SK-N-SH (cell line): ENCODE results near the gene MYO5C. TPM values are rescaled to one million over a fixed set of nuclear protein-coding genes. Genes with fewer than 3 reads are reported as not detected.

Source experiments
- CTCF ChIA-PET: fragments of 300-600, 350-600 bp; formaldehyde crosslinking; extraction: SDS; loops from one replicate; lab custom pipeline; 2021; lab: Yijun Ruan, JAX
- POLR2A ChIA-PET: fragments of 350-600 bp; sonication (Branson Sonifier 250); formaldehyde crosslinking; extraction: SDS; loops from one replicate; lab custom pipeline; 2020; ENCODE audit warnings: antibody characterized with exemption, inconsistent platforms; lab: Yijun Ruan, JAX
- DNase-seq: peaks from one replicate; pipeline ENCODE4 v3.0.0; 2012
- H2AFZ ChIP-seq: fragments of 200-600 bp; sonication (generic); 2 replicates; pipeline ENCODE4 v1.8.1; 2016; ENCODE audit warnings: antibody characterized with exemption, mild to moderate bottlenecking, low read depth
- H3F3A ChIP-seq: fragments of 200-600 bp; sonication (generic); replicated peaks from 2 replicates; pipeline ENCODE3; 2016; ENCODE audit warnings: antibody characterized with exemption, mild to moderate bottlenecking; ENCODE audit not compliant: insufficient read depth
- H3K27ac ChIP-seq, 2 experiments: fragments of 200-500 bp in 1 of 2; fragments of 200-600 bp in 1 of 2; sonication (Bioruptor generic) in 1 of 2; sonication (generic), shearing (Covaris generic) in 1 of 2; 2 replicates each; pipeline versions ENCODE4 v1.5.1 to v1.6.1; 2014 to 2016; ENCODE audit warnings: low read depth in 2 of 2, inconsistent platforms in 1 of 2, low read length in 1 of 2, mild to moderate bottlenecking in 1 of 2, mixed read lengths in 1 of 2
- H3K27me3 ChIP-seq: fragments of 200-600 bp; sonication (generic), shearing (Covaris generic); 2 replicates; pipeline ENCODE4 v1.6.1; 2016; ENCODE audit warnings: mixed run types; ENCODE audit not compliant: insufficient read depth
- H3K36me3 ChIP-seq, 2 experiments: fragments of 200-500 bp in 1 of 2; fragments of 200-600 bp in 1 of 2; sonication (Bioruptor generic) in 1 of 2; sonication (generic) in 1 of 2; replicated peaks in 1 of 2; 2 replicates each; pipeline versions ENCODE3 to v1.5.1; 2014 to 2016; ENCODE audit warnings: low read length in 1 of 2, mild to moderate bottlenecking in 1 of 2; ENCODE audit not compliant: insufficient read depth in 2 of 2, control insufficient read depth in 1 of 2
- H3K4me1 ChIP-seq, 2 experiments: fragments of 200-500 bp in 1 of 2; fragments of 200-600 bp in 1 of 2; sonication (Bioruptor generic) in 1 of 2; sonication (generic), shearing (Covaris generic) in 1 of 2; 2 replicates each; pipeline versions ENCODE4 v1.5.1 to v1.6.1; 2014 to 2016; ENCODE audit warnings: low read depth in 1 of 2, low read length in 1 of 2, mixed run types in 1 of 2; ENCODE audit not compliant: insufficient read depth in 2 of 2, control insufficient read depth in 1 of 2
- H3K4me2 ChIP-seq: fragments of 200-600 bp; sonication (generic), shearing (Covaris generic); 2 replicates; pipeline ENCODE4 v1.6.1; 2017; ENCODE audit warnings: mixed run types
- H3K4me3 ChIP-seq, 2 experiments: fragments of 200-500 bp in 1 of 2; fragments of 200-600 bp in 1 of 2; sonication (Bioruptor generic) in 1 of 2; sonication (generic), shearing (Covaris generic) in 1 of 2; 2 replicates each; pipeline versions ENCODE4 v1.5.1 to v1.8.1; 2014 to 2016; ENCODE audit warnings: low read depth in 2 of 2, inconsistent platforms in 1 of 2, low read length in 1 of 2, mild to moderate bottlenecking in 1 of 2, mixed read lengths in 1 of 2, moderate library complexity in 1 of 2
- H3K79me2 ChIP-seq: fragments of 200-600 bp; sonication (generic); 2 replicates; pipeline ENCODE4 v1.8.1; 2017; ENCODE audit warnings: mild to moderate bottlenecking; ENCODE audit not compliant: insufficient read depth
- H3K9ac ChIP-seq: fragments of 200-600 bp; sonication (generic); 2 replicates; pipeline ENCODE4 v1.6.1; 2017; ENCODE audit warnings: mixed run types
- H3K9me2 ChIP-seq: fragments of 200-600 bp; sonication (generic); 2 replicates; pipeline ENCODE4 v1.6.1; 2017; ENCODE audit warnings: mixed run types
- H3K9me3 ChIP-seq: fragments of 200-600 bp; sonication (generic); 2 replicates; pipeline ENCODE4 v1.6.1; 2017; ENCODE audit warnings: mixed run types, mild to moderate bottlenecking, moderate library complexity
- H4K20me1 ChIP-seq: fragments of 200-600 bp; sonication (generic); 2 replicates; pipeline ENCODE4 v1.6.1; 2017; ENCODE audit warnings: mild to moderate bottlenecking, mixed run types; ENCODE audit not compliant: insufficient read depth
- CHD2 ChIP-seq: fragments of 150-350 bp; IDR thresholded peaks from 2 replicates; pipeline ENCODE4 v1.6.1; 2018; ENCODE audit warnings: low read length; ENCODE audit not compliant: partially characterized antibody
- EP300 ChIP-seq, 2 experiments: IDR thresholded peaks; 2 replicates each; pipeline versions ENCODE4 v1.4.0 to v1.6.1; 2012; ENCODE audit warnings: borderline replicate concordance in 1 of 2, low read depth in 1 of 2, low read length in 1 of 2
- FOSL2 ChIP-seq: IDR thresholded peaks from 2 replicates; pipeline ENCODE4 v1.4.0; 2012; ENCODE audit warnings: low read depth, mild to moderate bottlenecking, moderate library complexity, borderline replicate concordance
- FOXJ3 ChIP-seq: sonication (generic); formaldehyde crosslinking; IDR thresholded peaks from 2 replicates; pipeline ENCODE4 v1.5.1; 2020; ENCODE audit warnings: mild to moderate bottlenecking, missing genetic modification reagents
- GABPA ChIP-seq: IDR thresholded peaks from 2 replicates; pipeline ENCODE4 v1.4.0; 2012; ENCODE audit warnings: low read depth, mild to moderate bottlenecking
- GATA2 ChIP-seq: sonication (generic); formaldehyde crosslinking; IDR thresholded peaks from 2 replicates; pipeline ENCODE4 v1.5.0; 2020; ENCODE audit warnings: mild to moderate bottlenecking, missing genetic modification reagents
- JUND ChIP-seq: IDR thresholded peaks from 2 replicates; pipeline ENCODE4 v1.4.0; 2012
- MEF2A ChIP-seq: IDR thresholded peaks from 2 replicates; pipeline ENCODE4 v1.4.0; 2012; ENCODE audit warnings: low read depth, borderline replicate concordance
- MXI1 ChIP-seq: IDR thresholded peaks from 2 replicates; pipeline ENCODE4 v1.6.1; 2012; ENCODE audit warnings: mild to moderate bottlenecking, low read depth, low read length, improper control_type of control experiment
- NRF1 ChIP-seq: IDR thresholded peaks from 2 replicates; pipeline ENCODE4 v1.6.1; 2012; ENCODE audit warnings: low read depth, mild to moderate bottlenecking, low read length
- POLR2AphosphoS5 ChIP-seq: IDR thresholded peaks from 2 replicates; pipeline ENCODE4 v1.6.1; 2012; ENCODE audit warnings: low read depth, low read length
- RAD21 ChIP-seq: IDR thresholded peaks from 2 replicates; pipeline ENCODE4 v1.6.1; 2012; ENCODE audit warnings: mild to moderate bottlenecking, low read length
- RFX5 ChIP-seq: IDR thresholded peaks from 2 replicates; pipeline ENCODE4 v1.6.1; 2012; ENCODE audit warnings: mild to moderate bottlenecking, improper control_type of control experiment, low read length
- TCF12 ChIP-seq: IDR thresholded peaks from 2 replicates; pipeline ENCODE4 v1.4.0; 2012
- TEAD4 ChIP-seq: IDR thresholded peaks from 2 replicates; pipeline ENCODE4 v1.4.0; 2012; ENCODE audit warnings: mild to moderate bottlenecking, borderline replicate concordance; ENCODE audit not compliant: insufficient read depth
- USF1 ChIP-seq: IDR thresholded peaks from 2 replicates; pipeline ENCODE4 v1.4.0; 2012; ENCODE audit warnings: low read depth, borderline replicate concordance
- USF2 ChIP-seq: fragments of 150-350 bp; IDR thresholded peaks from 2 replicates; pipeline ENCODE4 v1.6.1; 2017; ENCODE audit warnings: antibody characterized with exemption, low read length, low read depth, borderline replicate concordance
- WGBS: methylation state at CpG from one replicate; pipeline ENCODE4 v1.1.6; 2017; ENCODE audit warnings: low lambda C conversion rate; 5-methylcytosine and 5-hydroxymethylcytosine counted together
- polyA plus RNA-seq, 3 experiments: library from polyadenylated mRNA; depleted of rRNA; stranded (reverse); fragments of >200 nt; gene quantifications; 2 replicates each; pipeline ENCODE4 v1.2.3, GENCODE V29; 2012
- TF ChIP-seq, protein P1 (sequence below): IDR thresholded peaks from 2 replicates; pipeline ENCODE4 v1.4.0; 2012; ENCODE audit warnings: low read depth, borderline replicate concordance
- TF ChIP-seq, protein P2 (sequence below): IDR thresholded peaks from 2 replicates; pipeline ENCODE4 v1.6.1; 2012; ENCODE audit warnings: mild to moderate bottlenecking, low read depth, low read length, moderate library complexity

Gene MYO5C
- polyA plus RNA-seq, 1 of the 3 experiments (the other 2 are of a cell fraction), result 0.99 TPM

DNA sequence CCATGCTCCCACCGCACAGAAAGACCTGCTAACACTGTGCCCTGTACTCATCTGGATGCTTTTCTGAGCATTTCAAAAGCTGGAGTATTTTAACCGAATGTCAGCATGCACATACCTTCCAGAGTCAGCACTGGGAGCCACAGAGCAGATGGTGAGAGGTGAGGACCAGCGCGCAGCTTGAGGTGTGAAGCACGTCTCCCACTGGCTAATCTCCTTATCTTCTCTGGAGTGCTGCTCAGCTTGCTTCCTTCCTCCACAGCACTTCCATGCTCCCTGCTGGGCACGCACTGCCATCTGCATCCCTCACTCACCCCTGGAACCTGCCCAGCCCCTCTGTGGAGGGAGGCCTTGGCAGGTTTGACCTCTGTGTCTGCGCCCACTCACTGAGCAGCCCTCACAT, 104.4 kb downstream of the MYO5C start, which contains the start of gene GNB5:
GNB5 (minus strand) TSS at position 186 of the 400 bp plus-strand sequence. CDS start 6,716 bp downstream, outside the sequence.
- Histone ChIP-seq H3K9me3 (no peaks in the 10 kb centered on the region), H3K4me3 (no peak within 1 kb of the TSS), H3K4me1 (peaks cover 0 to 10% of the 10 kb centered on the region in 2 experiments; a peak in 2 of 4 replicates), H3K36me3 (no peaks in the 10 kb centered on the region), H3K27ac (no peak within 1 kb of the TSS), H3F3A (peaks cover 4% of the 10 kb centered on the region), H3K27me3 (no peaks in the 10 kb centered on the region), H3K4me2 (no peak within 1 kb of the TSS), H3K9me2 (no peaks in the 10 kb centered on the region)
- 88% methylated on average over 7 of the region's 7 CpGs for WGBS
- TF ChIP-seq, protein P1, sequence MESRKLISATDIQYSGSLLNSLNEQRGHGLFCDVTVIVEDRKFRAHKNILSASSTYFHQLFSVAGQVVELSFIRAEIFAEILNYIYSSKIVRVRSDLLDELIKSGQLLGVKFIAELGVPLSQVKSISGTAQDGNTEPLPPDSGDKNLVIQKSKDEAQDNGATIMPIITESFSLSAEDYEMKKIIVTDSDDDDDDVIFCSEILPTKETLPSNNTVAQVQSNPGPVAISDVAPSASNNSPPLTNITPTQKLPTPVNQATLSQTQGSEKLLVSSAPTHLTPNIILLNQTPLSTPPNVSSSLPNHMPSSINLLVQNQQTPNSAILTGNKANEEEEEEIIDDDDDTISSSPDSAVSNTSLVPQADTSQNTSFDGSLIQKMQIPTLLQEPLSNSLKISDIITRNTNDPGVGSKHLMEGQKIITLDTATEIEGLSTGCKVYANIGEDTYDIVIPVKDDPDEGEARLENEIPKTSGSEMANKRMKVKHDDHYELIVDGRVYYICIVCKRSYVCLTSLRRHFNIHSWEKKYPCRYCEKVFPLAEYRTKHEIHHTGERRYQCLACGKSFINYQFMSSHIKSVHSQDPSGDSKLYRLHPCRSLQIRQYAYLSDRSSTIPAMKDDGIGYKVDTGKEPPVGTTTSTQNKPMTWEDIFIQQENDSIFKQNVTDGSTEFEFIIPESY, result no peak
- TF ChIP-seq, all 33 proteins: peak for 0
- no peak for DNase-seq
- POLR2A ChIA-PET, result no interaction called here
- Histone ChIP-seq H2AFZ (no peak within 1 kb of the TSS), H3K9ac (no peak within 1 kb of the TSS), H4K20me1 (no peaks in the 10 kb centered on the region), H3K79me2 (no peaks in the 10 kb centered on the region)
- CTCF ChIA-PET, result interaction anchor here (1.1 to 1.4 kb wide), 2 partner anchors 15 to 17 kb away, joined by 3 to 6 read pairs; no protein-coding TSS in a partner anchor

- H3K9me2 ChIP-seq, result no peaks in the 10 kb centered on the region
- 86% methylated on average over 11 of the region's 11 CpGs for WGBS
- H4K20me1 ChIP-seq, result no peaks in the 10 kb centered on the region
- no peaks in the 10 kb centered on the region for H3K9me3 ChIP-seq
- H3K4me1 ChIP-seq, result no peaks in the 10 kb centered on the region; a peak in 1 of 4 replicates
- no peak for DNase-seq
- CTCF ChIA-PET, result interaction anchor here (1.0 to 1.1 kb wide), 2 partner anchors 21 to 41 kb away, joined by 3 to 4 read pairs; no protein-coding TSS in a partner anchor
- H3K27ac ChIP-seq, result no peak overlapping the region
- no peaks in the 10 kb centered on the region for H3K27me3 ChIP-seq
- H3K9ac ChIP-seq, result no peak overlapping the region
- H3F3A ChIP-seq, result no peaks in the 10 kb centered on the region
- TF ChIP-seq RFX5, result no peak
- TF ChIP-seq USF1, result no peak
- no peak for TF ChIP-seq FOXJ3 (CRISPR knock-in tag)
- TF ChIP-seq, protein P2, sequence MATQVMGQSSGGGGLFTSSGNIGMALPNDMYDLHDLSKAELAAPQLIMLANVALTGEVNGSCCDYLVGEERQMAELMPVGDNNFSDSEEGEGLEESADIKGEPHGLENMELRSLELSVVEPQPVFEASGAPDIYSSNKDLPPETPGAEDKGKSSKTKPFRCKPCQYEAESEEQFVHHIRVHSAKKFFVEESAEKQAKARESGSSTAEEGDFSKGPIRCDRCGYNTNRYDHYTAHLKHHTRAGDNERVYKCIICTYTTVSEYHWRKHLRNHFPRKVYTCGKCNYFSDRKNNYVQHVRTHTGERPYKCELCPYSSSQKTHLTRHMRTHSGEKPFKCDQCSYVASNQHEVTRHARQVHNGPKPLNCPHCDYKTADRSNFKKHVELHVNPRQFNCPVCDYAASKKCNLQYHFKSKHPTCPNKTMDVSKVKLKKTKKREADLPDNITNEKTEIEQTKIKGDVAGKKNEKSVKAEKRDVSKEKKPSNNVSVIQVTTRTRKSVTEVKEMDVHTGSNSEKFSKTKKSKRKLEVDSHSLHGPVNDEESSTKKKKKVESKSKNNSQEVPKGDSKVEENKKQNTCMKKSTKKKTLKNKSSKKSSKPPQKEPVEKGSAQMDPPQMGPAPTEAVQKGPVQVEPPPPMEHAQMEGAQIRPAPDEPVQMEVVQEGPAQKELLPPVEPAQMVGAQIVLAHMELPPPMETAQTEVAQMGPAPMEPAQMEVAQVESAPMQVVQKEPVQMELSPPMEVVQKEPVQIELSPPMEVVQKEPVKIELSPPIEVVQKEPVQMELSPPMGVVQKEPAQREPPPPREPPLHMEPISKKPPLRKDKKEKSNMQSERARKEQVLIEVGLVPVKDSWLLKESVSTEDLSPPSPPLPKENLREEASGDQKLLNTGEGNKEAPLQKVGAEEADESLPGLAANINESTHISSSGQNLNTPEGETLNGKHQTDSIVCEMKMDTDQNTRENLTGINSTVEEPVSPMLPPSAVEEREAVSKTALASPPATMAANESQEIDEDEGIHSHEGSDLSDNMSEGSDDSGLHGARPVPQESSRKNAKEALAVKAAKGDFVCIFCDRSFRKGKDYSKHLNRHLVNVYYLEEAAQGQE, result no peak
- TF ChIP-seq MXI1, result no peak
- TF ChIP-seq MEF2A, result no peak
- no peak for TF ChIP-seq USF2
- TF ChIP-seq POLR2AphosphoS5, result no peak
- TF ChIP-seq NRF1, result no peak
- TF ChIP-seq TCF12, result no peak
- no peak for TF ChIP-seq RAD21
- no peak for TF ChIP-seq EP300 (IDR thresholded peaks at IDR 0.05; ENCODE audit: borderline replicate concordance in 1 of 2, low read depth in 1 of 2, low read length in 1 of 2)
- TF ChIP-seq CHD2, result no peak
- TF ChIP-seq JUND, result no peak
- no peak for TF ChIP-seq TEAD4
- no peak for TF ChIP-seq FOSL2
- TF ChIP-seq GABPA, result no peak
- no peak for TF ChIP-seq GATA2
- no peak overlapping the region for H2AFZ ChIP-seq
- no peak overlapping the region for H3K4me3 ChIP-seq
- H3K4me2 ChIP-seq, result no peak overlapping the region
- no peaks in the 10 kb centered on the region for H3K36me3 ChIP-seq
- H3K79me2 ChIP-seq, result no peaks in the 10 kb centered on the region
- POLR2A ChIA-PET, result no interaction called here
Observed at GRCh38 chr15:52186651-52187486, 108.7 kb downstream of the MYO5C start.
